GM19035 (cell line): ENCODE data around the gene WWTR1.
A peak's percentile ranks its signal among the peaks of the same experiment; 100 is the strongest.

Experiments used
- ATAC-seq: cut with Tn5 transposase; IDR thresholded peaks from one replicate; pipeline ENCODE4 v1.9.1; 2021; ENCODE audit not compliant: unreplicated experiment

WWTR1 gene

DNA sequence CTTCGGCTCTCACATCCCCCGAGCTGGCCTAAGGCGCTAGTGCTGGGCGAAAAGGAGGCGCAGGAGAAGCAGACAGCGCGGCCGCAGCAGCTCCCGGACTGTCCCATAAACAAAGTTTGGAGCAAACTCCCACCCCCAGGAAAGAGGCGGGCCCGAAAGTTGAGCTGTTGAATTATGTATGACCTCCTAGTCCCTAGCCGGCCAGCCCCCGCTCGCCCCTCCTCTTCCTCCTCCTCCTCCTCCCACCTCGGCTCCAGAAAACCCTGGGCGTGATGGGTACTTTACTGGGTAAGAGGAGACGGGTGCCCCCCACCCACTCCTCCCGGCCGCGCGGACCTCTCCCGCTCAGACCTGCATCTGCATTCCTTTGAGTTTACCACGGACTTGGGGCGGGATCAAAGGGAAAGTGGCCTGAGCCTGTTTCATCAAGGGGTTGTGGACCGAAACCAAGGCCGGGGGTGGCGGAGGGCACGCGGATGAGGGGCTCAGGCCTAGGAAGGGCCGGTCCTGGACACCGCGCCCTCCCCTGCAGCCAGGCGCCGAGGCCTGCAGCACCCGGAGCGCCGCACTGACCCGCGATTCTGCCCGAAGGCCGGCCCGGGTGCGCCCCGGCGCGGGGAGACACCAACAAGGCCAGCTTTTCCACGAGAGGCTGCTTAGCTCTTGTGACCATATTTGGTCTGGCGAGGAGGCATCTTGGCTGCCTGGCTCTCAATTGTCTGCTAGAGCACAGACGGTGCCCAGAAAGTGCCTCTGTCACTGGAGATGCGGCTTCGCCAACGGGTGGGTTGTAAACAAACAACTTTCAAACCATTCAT, at the start of gene WWTR1:
Gene WWTR1 (minus strand): TSS at position 100 of the 818 bp plus-strand sequence. CDS start 719 bp downstream, outside the sequence.
- ATAC-seq = peak; percentile 70

DNA sequence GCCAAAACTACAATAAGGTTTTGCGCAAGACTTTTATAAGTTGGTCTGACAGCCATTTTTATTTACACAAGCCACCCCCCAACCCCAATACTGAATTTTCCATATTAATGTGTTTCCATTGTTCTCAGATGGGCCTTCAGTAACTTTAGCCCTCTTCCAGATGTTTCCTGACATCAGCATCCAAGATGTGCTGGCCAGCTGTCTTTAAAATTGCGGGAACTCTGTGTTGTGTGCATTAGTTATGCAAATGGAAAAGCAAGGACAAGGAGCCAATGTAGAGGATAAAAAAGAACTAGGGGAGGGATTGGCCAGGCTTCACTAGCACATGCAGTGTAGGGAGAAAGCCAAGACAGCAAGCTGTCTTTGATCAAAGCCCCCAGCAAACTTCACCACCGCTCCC, 49.1 kb upstream of the WWTR1 start:
- no peak for ATAC-seq

DNA sequence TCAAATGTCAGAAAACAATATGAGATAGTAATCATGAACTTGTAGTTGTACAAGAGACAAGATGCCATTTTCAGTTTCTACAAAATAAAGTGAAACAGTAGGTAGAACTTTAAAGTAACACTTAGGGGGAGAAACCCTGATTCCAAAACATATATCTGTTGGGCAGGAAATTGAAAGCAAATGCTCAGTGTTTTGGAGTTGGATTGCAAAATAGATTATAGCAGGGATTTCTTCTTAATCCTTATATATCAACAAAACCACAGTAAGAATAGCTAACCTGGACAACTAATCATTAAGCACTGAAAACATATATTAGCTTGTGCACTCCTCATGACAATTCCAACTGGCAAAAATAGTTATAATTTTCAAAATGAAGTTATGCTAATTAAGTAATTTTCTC, 47.6 kb upstream of the WWTR1 start:
- no peak for ATAC-seq

DNA sequence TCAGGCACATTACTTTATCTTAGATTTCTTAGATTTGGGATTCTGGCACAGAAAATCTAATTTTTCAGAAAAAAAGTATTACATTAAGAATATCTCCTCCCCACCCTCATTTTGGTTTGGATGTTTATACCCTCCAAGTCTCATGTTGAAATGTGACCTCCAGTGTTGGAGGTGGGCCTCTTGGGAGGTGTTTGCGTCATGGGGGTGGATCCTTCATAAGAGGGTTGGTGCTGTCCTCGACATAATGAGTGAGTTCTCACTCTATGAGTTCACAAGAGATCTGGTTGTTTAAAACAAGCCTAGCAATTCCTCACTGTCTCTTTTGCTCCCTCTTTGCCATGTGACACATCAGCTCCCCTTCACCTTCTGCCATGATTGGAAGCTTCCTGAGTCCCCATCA, 45.6 kb upstream of the WWTR1 start:
- no peak for ATAC-seq

DNA sequence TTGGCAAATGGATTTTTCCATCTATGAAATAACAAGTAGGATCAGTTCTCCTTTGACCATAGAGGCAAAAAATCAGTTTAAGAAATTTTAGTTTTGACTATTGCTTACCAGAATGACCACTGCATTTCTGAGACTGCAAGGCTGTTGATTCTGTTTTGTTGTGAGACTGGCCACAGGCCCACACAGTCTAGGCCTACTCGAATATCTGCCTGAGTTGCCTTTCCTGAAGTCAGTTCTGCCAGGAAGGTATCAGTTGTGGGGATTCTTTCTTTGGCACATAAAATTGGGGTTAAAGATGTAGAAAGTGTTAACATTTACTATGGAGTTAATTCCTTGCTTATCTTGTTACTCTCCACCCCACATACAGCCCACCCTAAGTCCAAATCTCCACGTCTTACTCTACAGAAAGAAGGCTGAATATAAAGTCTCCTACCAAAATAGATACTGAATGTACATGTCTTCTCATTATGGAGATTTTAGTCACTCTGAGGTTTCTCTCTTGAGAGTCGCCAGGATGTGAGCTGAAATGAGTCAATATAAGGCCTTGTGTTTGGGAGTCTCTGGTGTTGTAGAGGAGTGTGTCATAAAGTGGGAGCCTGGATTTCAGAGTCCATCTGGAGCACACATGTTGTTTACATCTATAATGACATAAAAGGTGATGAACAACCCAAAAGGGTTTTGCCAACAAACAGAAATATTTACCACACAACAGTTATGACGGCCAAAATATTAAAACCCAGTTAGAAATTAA, 45.0 kb upstream of the WWTR1 start:
- ATAC-seq = no peak

DNA sequence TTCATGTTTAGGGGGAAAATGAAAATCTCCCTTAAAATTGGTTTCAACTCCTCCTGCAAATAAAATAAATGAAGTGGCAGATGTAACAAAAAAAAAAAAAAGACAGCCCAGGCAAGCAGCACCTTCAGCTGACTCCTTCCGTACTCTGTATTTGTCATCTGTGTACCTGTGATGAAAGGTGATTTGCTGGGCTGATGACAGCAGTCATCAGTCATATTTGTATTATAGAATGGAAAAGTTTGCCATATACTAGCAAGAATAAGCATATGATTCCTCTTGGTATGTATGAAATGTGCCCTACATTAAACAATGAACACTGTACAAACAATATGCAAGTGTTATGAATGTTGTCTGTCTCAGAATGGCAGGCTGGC, 44.1 kb upstream of the WWTR1 start:
- peak; percentile 52 for ATAC-seq

DNA sequence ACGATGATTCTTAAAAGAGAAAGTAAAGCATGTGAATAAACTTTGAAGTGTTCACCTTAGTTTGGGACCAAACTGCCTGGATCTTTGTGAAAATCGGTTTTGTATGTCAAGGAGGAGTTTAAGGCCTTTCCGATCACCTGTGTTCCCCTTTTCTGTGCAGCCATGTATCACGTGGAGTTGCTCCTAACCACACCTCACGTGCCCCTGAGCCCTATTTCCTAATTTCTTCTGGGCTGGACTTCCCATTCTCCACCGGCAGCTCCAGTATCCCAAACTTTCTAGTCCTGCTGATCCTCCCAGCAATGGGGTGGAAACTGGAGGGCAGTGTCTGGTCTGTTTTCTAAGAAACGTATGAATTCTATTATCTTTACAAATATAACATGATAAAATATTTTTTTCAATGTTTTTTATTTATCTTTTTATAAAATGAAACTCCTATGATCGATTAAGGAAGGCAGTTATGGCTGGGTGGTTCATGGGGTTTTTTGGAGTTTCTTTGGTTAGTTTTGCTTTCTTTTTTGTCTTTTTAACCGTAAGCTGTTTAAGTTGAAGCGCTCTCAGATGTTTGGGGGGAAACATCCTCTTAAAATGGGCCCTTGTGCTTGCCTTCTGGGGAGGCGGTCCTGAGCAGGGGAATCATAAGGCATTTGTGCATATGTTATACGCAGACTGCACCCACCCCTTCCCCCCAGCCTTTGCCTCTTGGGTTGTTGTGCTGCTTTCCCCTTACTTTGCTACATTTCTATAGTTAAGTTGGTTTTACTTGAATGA, 43.6 kb upstream of the WWTR1 start:
- ATAC-seq = no peak

DNA sequence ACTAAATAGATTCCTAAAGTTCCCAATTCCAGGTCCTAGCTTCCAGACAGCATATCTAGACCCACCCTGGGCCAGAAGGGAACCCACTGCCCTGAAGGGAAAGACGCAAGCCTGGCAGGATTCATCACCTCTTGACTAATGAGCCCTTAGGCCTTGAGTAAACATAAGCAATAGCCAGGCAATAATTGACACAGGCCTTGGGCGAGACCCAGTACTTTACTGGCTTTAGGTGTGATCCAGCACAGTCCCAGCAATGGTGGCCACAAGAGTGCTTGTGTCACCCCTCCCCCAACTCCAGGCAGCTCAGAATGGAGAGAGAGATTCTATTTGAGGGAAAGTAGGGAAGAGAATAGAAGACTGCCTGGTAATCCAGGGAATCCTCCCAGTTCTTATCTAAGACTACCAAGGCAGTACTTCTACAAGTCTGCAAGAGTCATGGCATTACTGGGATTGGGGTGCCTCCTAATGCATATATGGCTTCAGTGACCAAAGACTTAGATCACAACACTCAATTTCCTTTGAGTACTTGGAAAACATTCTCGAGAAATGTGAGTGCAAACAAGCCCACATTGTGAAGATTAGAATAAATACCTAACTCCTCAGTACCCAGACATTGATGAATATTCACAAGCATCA, 30.4 kb upstream of the WWTR1 start:
- no peak for ATAC-seq

DNA sequence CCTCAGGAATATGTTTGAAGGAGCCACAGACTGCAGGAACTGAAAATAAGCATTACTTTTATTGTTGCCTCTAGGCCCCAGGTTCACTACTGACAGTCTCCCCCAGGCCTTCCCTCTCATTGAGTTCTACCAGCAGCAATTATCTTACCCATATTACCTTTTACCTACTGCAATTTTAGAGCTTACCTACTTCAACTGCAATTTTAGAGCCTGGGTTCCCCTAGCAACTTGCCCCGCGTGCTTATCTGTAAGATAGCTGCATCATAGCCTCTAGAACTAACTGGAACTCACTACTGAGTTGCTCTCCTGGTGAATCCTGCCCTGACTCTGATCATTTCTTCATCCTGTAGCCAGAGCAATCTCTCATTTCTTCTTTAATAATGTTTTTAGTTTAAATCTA, 29.2 kb upstream of the WWTR1 start:
- no peak for ATAC-seq

DNA sequence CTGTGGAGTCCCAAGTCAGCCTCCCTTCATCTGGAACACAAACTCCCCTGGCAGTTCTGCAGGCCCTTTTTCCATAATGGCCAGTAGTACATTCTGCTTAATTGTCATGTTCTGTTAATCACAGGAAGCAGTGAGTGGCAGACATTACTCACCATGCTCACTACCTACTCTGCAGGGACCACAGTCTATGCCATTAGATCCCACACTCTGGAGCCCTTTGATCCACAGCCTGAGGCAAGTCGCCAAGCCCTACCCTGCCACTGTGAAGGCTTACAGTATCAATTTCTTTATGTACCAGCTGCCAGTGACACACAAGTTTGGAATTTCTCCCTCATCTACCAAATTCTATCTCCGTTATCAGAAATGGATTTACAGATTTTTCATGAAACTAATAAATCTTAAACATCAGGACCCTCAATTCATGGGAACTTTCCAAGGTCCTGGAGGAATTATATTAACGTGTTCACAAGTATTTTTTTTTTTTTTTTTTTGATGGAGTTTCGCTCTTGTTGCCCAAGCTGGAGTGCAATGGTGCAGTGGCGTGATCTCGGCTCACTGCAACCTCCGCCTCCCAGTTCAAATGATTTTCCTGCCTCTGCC, 20.6 kb upstream of the WWTR1 start:
- no peak for ATAC-seq

DNA sequence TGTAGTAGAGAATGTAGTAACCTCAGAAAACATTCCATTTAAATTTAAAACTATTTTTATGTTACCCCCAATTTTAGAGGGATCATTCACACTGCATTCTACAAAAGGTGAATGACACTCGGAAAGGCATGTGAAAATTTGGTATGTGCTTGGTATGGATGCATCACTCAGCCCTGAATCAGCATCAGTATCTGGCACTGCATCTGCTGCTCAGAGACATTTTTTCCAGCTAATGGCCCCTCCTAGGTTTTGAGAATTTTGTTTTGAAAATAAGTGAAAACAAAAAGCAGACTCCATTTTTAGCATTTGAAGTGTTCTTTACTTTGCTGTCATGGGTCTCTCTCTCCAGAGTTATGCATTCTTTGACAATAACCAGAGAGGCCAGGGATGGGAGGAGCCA, 15.6 kb upstream of the WWTR1 start:
- no peak for ATAC-seq

DNA sequence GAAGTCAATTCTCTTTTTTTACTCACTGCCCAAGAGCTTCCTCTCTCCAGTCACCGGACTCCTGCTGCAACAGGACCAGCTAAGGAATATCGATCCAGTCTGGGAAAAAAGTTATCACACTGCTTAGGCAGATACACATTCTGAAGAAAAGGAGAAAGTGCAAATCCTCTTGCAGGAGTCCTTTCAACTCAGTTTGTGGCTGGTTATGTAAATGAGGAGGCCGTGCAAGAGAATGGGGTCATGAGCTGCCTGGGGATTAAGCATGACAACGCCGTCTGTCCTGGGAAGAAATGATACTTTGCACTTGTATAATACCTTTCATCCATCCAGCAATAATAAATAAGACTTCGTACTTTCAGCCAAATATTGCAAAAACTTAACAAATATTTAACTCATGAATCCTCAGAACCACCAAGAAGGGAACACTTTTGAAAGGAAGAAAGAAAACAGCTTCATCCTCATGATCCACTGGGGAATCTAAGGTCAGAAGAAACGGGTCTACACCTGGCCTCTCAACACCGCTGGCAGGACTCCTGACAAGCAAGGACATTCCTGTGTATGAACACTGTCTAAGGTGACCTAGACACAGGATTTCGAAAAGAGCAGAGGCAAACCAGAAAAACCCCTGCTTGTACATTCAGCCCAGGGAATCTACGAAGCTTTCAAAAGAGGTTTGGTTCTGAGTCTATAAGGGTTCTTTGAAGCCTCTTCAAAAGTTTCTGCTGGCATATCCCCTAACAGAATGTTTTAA, 13.1 kb upstream of the WWTR1 start:
- ATAC-seq = peak; percentile 84

DNA sequence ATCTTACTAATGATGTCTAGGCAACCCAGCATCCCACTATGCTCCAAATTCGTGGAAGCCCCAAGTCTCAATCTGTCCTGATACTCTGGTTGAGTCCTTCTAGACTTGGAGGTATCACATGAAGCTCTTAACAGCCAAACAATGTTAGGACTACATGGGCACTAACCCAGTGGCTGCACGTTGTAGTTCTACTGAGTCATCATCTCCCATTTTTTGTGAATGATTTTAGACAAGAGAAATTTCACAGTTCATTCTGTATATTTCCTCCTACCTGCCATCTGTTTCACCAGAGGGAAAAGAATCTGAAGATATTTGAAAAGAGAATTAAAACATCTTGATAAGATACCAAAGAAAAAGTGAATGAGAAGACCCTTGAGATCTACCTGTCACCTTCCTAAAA, 9.8 kb upstream of the WWTR1 start:
- no peak for ATAC-seq

DNA sequence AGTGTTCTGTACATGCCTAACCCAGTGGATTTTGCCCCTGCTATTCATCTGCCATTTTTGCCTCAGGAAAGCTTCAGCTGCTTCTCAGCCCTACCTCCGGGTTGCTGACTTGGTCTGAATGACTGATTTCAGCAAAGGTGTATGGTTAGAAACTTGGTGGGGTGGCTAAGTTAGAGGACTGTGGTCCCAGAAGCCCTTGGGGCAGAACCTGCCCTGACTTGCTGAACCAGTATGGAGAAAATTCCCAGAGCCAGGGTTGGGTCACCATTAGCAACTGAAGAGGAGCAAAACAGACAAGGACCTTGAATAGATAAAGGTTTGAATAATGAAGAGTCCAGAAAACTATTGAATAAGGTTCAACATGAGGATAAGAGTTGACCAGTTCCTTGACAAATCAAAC, 6.1 kb upstream of the WWTR1 start:
- no peak for ATAC-seq

DNA sequence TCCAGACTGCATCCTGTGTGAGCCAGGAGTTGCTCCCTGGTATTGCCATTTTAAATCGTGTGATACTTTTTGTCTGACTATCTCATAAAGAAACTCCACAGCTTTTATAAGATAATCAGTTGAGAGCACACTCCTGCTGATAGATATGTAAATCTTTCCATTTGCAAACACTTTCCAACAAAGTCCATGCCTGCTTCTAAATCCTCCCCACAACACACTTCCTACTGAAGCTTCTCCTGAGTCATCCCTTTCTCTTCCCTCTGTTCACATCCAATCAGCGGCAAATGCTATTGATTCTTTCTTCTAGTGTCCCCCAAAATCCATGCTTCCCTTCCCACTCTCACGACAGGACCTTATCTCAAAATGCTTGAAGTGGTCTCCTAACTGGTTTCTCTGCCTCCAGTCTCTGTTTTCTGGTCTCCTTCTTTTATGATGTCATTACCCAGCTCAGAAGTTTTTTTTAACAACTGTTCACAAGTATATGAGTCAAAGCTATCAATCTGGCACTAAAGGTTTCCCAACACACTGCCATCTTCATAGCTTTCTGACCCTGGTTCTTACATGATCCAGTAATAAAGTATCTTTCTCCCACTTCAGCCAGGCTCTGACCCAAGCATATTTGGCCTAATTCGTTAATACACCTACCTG, 4.5 kb upstream of the WWTR1 start:
- no peak for ATAC-seq

DNA sequence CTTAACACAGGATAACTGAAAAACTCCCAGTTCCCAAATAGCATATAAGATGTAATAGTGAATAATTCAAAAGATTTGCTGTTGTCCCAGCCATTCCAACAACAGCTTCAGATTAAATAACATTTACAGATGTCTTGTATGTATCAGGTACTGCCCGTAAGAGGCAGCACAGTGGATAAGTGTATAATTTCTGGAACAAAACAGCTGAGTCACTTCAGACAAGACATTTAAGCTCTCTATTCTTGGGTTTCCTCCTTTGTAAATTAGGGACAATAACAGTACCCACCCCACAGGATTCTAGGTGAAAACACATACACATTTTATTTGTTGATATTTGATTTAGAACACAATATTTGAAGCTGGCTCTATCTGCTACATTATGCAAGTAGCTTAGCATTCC, 2.6 kb upstream of the WWTR1 start:
- no peak for ATAC-seq

DNA sequence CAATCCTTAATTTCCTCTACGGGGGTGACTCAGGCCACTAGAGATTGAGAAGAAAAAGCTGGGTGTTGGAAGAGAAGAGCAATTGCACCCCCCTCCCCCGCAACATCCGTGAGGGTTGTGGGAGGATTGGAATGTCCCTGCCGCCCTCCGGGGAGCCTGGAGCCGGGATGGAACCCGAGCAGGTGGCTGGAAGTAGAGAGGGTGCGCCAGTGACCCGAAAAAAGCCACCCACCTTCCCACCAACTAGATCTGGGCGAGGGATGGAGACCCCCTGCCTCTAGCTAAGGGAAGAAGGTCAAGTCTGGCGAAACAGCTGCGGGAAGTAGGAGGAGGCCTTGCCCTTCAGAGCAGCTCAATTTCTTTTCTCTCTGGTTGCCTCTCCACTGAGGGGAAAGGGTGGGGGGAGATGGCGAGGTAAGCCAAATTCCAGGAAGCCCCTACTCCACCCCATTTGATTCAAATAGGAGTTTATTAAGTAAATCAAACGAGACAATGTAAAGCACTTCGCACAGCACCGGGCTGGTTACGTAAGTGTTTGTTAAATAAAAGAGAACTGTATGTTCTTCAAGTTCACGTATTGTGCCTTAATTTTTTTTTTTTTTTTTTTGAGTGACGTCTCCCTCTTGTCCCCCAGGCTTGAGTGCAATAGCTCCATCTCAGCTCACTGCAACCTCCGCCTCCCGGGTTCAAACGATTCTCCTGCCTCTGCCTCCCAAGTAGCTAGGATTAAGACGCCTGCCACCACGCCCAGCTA, 1.1 kb upstream of the WWTR1 start:
- peak; percentile 15 for ATAC-seq

DNA sequence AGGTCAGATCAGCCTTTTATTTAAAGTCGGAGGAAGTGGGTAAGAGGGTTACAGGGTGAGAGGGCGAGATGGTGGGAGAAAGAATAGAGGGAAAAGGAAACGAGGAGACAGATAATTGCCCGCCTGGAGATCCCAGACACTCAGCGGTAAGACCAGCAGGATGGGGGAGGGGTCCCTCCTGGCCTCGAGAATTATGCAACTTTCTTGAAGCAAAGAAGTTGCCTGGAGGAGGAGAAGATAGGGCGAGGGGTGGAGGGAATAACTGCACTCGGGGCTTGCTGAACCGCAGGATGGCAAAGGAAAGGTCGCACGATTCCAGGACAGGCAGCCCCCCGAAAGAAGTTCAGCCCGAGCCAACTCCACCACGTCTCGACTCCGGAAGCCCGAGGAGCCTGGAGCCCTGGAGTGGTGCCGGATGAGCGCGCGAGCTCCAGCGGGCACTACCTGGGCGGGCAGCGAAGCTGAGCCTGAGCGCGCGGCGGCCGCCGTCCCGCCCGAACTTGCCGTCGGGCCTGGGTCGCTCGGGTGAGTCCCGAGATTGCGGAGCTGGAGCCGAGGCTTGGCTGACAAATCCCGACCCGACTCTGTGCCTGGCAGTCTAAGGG, 402 bp downstream of the WWTR1 start:
- peak; percentile 43 for ATAC-seq
